Suprapubic skin (tissue), 4 donors: ENCODE data around the gene UXS1.

ENCODE experiments used
- CTCF ChIP-seq, 2 donors: fragments of 200-600 bp in 1 of 2; fragments of 450-650 bp in 1 of 2; sonication (generic) in 1 of 2; IDR thresholded peaks; one replicate each; pipeline ENCODE4 v1.5.1; 2016 to 2019; ENCODE audit warnings: antibody characterized with exemption in 2 of 2, mild to moderate bottlenecking in 1 of 2, moderate library complexity in 1 of 2
- EP300 ChIP-seq: sonication (generic); formaldehyde crosslinking; IDR thresholded peaks from one replicate; pipeline ENCODE4 v1.6.1; 2017; ENCODE audit warnings: antibody characterized with exemption
- POLR2AphosphoS5 ChIP-seq, 3 donors: sonication (generic); formaldehyde crosslinking; IDR thresholded peaks; one replicate each; pipeline ENCODE4 v1.6.1; 2017; ENCODE audit warnings: antibody characterized with exemption in 3 of 3

GRCh38 chr2:106119074-106119473 lies 75.0 kb downstream of the UXS1 start:
- TF ChIP-seq CTCF (IDR thresholded peaks at IDR 0.05) = no peak
- no peak for TF ChIP-seq EP300
- TF ChIP-seq POLR2AphosphoS5 (IDR thresholded peaks at IDR 0.05) = no peak
